Small intestine (tissue), 7 donors: ENCODE results near the gene PTCD1. TPM values are rescaled to one million over a fixed set of nuclear protein-coding genes. Genes with fewer than 3 reads are reported as not detected.

Experiments
- DNase-seq, 2 donors: peaks; one replicate each; pipeline versions ENCODE4 v3.0.0 to v3.0.0-alpha.2; 2013
- FAIRE-seq: peaks from 2 replicates; lab custom pipeline; 2012; peaks lifted over from hg19 to GRCh38; lab: Jason Lieb, UNC
- H3K27ac ChIP-seq, 3 donors: one replicate each; pipeline ENCODE4 v1.5.1; 2013; ENCODE audit warnings: low read length in 2 of 3, mild to moderate bottlenecking in 2 of 3, control low read depth in 1 of 3, inconsistent platforms in 1 of 3, low read depth in 1 of 3, moderate library complexity in 1 of 3
- H3K27me3 ChIP-seq, 3 donors: one replicate each; pipeline ENCODE4 v1.6.1; 2013; ENCODE audit warnings: low read length in 3 of 3, inconsistent platforms in 1 of 3; ENCODE audit not compliant: control insufficient read depth in 3 of 3, insufficient read depth in 3 of 3
- H3K36me3 ChIP-seq, 3 donors: one replicate each; pipeline ENCODE4 v1.6.1; 2013; ENCODE audit warnings: low read length in 3 of 3, inconsistent platforms in 1 of 3, low read depth in 1 of 3, mild to moderate bottlenecking in 1 of 3, moderate library complexity in 1 of 3; ENCODE audit not compliant: control insufficient read depth in 3 of 3, insufficient read depth in 2 of 3
- H3K4me1 ChIP-seq, 3 donors: one replicate each; pipeline ENCODE4 v1.6.1; 2013; ENCODE audit warnings: low read length in 2 of 3, inconsistent platforms in 1 of 3, low read depth in 1 of 3, mild to moderate bottlenecking in 1 of 3, moderate library complexity in 1 of 3; ENCODE audit not compliant: control insufficient read depth in 3 of 3, insufficient read depth in 2 of 3
- H3K4me3 ChIP-seq, 3 donors: one replicate each; pipeline ENCODE4 v1.5.1; 2013; ENCODE audit warnings: low read length in 3 of 3, control low read depth in 1 of 3, inconsistent platforms in 1 of 3, low read depth in 1 of 3, mild to moderate bottlenecking in 1 of 3, moderate library complexity in 1 of 3
- H3K9me3 ChIP-seq, 2 donors: one replicate each; pipeline ENCODE4 v1.6.1; 2013; ENCODE audit warnings: low read depth in 1 of 2, low read length in 1 of 2; ENCODE audit not compliant: control insufficient read depth in 2 of 2, insufficient read depth in 1 of 2
- WGBS, 3 donors: extraction: QIAGEN DNeasy Blood & Tissue Kit; methylation state at CpG; one replicate each; pipeline ENCODE4 v1.1.7; 2013; 5-methylcytosine and 5-hydroxymethylcytosine counted together
- polyA plus RNA-seq, 4 donors: library from polyadenylated mRNA; stranded (reverse) in 3 of 4; unstranded in 1 of 4; fragments of 200-250 nt in 3 of 4; fragments of 120-200 nt in 1 of 4; gene quantifications; one replicate each; pipeline versions ENCODE4 v1.2.1 to v1.2.3, GENCODE V29; 2013
- donor health status: healthy with polysubstance abuse.
- donor health status: control.
- donor health status: control.
- donor health status: Bipolar disorder and iron deficiency.
- donor health status: healthy.

The PTCD1 gene
- polyA plus RNA-seq, 4 donors, result 2.7 to 4.8 (median 3.9) TPM

GRCh38 chr7:99456288-99456687 is 17.7 kb upstream of the PTCD1 start:
- FAIRE-seq (no peak), DNase-seq (no peak)
- Histone ChIP-seq H3K27ac (no peak overlapping the region), H3K36me3 (peaks cover 17 to 94% (median 26%) of the 10 kb centered on the region in 3 donors), H3K9me3 (no peaks in the 10 kb centered on the region), H3K4me3 (no peak overlapping the region), H3K4me1 (no peaks in the 10 kb centered on the region), H3K27me3 (no peaks in the 10 kb centered on the region)
- 71 to 84% (median 74%) methylated on average over 13 of the region's 13 CpGs for WGBS, 3 donors

GRCh38 chr7:99455874-99456273 is 17.3 kb upstream of the PTCD1 start:
- Histone ChIP-seq H3K36me3 (peaks cover 17 to 94% (median 26%) of the 10 kb centered on the region in 3 donors), H3K4me3 (no peak overlapping the region), H3K4me1 (no peaks in the 10 kb centered on the region), H3K27me3 (no peaks in the 10 kb centered on the region), H3K27ac (no peak overlapping the region), H3K9me3 (no peaks in the 10 kb centered on the region)
- FAIRE-seq, result no peak
- DNase-seq, result no peak
- WGBS, 3 donors, result 68 to 84% (median 78%) methylated on average over 9 of the region's 9 CpGs

- FAIRE-seq (no peak), DNase-seq (no peak)
- Histone ChIP-seq H3K9me3 (no peaks in the 10 kb centered on the region), H3K4me1 (no peaks in the 10 kb centered on the region), H3K27ac (no peak overlapping the region), H3K4me3 (no peak overlapping the region), H3K36me3 (peaks cover 22 to 99% (median 32%) of the 10 kb centered on the region in 3 donors), H3K27me3 (no peaks in the 10 kb centered on the region)
- WGBS, 3 donors, result 88 to 92% (median 92%) methylated on average over 11 of the region's 11 CpGs
Observed at GRCh38 chr7:99453105-99453504, 14.5 kb upstream of the PTCD1 start.

- Histone ChIP-seq H3K27ac (no peak overlapping the region), H3K9me3 (no peaks in the 10 kb centered on the region), H3K27me3 (no peaks in the 10 kb centered on the region), H3K4me3 (no peak overlapping the region), H3K36me3 (peaks cover 21 to 99% (median 32%) of the 10 kb centered on the region in 3 donors), H3K4me1 (no peaks in the 10 kb centered on the region)
- WGBS, 3 donors, result 92 to 95% (median 92%) methylated on average over 13 of the region's 13 CpGs
- FAIRE-seq (no peak), DNase-seq (no peak)
Observed at GRCh38 chr7:99452541-99452940, 13.9 kb upstream of the PTCD1 start.

GRCh38 chr7:99451936-99452335 is 13.3 kb upstream of the PTCD1 start:
- WGBS, 3 donors, result 92 to 96% (median 92%) methylated on average over 8 of the region's 8 CpGs
- H3K36me3 ChIP-seq, result peaks cover 18 to 99% (median 30%) of the 10 kb centered on the region in 3 donors
- H3K4me1 ChIP-seq, result no peaks in the 10 kb centered on the region
- no peaks in the 10 kb centered on the region for H3K27me3 ChIP-seq
- no peak for FAIRE-seq
- no peaks in the 10 kb centered on the region for H3K9me3 ChIP-seq
- no peak overlapping the region for H3K4me3 ChIP-seq
- H3K27ac ChIP-seq, result no peak overlapping the region
- no peak for DNase-seq

- FAIRE-seq (no peak), DNase-seq (no peak)
- H3K9me3 ChIP-seq, result no peaks in the 10 kb centered on the region
- peaks cover 16 to 95% (median 26%) of the 10 kb centered on the region in 3 donors for H3K36me3 ChIP-seq
- no peaks in the 10 kb centered on the region for H3K4me1 ChIP-seq
- no peaks in the 10 kb centered on the region for H3K27me3 ChIP-seq
- H3K4me3 ChIP-seq, result no peak overlapping the region
- 94 to 96% (median 96%) methylated on average over 5 of the region's 5 CpGs for WGBS, 3 donors
- H3K27ac ChIP-seq, result no peak overlapping the region
Observed at GRCh38 chr7:99449326-99449725, 10.7 kb upstream of the PTCD1 start.

GRCh38 chr7:99448855-99449254 is 10.3 kb upstream of the PTCD1 start:
- H3K4me1 ChIP-seq, result no peaks in the 10 kb centered on the region
- no peak for FAIRE-seq
- H3K27me3 ChIP-seq, result no peaks in the 10 kb centered on the region
- no peak overlapping the region for H3K4me3 ChIP-seq
- no peak overlapping the region for H3K27ac ChIP-seq
- 91 to 95% (median 93%) methylated on average over 10 of the region's 10 CpGs for WGBS, 3 donors
- DNase-seq, result no peak
- peaks cover 16 to 94% (median 24%) of the 10 kb centered on the region in 3 donors for H3K36me3 ChIP-seq
- no peaks in the 10 kb centered on the region for H3K9me3 ChIP-seq

GRCh38 chr7:99447943-99448342 is 9.3 kb upstream of the PTCD1 start:
- Histone ChIP-seq H3K27me3 (no peaks in the 10 kb centered on the region), H3K9me3 (no peaks in the 10 kb centered on the region), H3K36me3 (peaks cover 14 to 91% (median 22%) of the 10 kb centered on the region in 3 donors), H3K4me3 (no peak overlapping the region), H3K4me1 (no peaks in the 10 kb centered on the region), H3K27ac (no peak overlapping the region)
- FAIRE-seq (no peak), DNase-seq (peak in 1 of 2 donors; percentile 25)
- WGBS, 3 donors, result 88 to 89% (median 88%) methylated on average over 10 of the region's 10 CpGs

GRCh38 chr7:99446096-99446495 is 7.5 kb upstream of the PTCD1 start:
- 82 to 88% (median 87%) methylated on average over 4 of the region's 4 CpGs for WGBS, 3 donors
- peaks cover 12 to 79% (median 22%) of the 10 kb centered on the region in 3 donors for H3K36me3 ChIP-seq

More at GRCh38 chr7:99446096-99446495, 7.5 kb upstream of the PTCD1 start:
- H3K27ac ChIP-seq, result no peak overlapping the region
- FAIRE-seq, result no peak
- no peaks in the 10 kb centered on the region for H3K4me1 ChIP-seq
- no peaks in the 10 kb centered on the region for H3K27me3 ChIP-seq
- DNase-seq, result no peak
- no peaks in the 10 kb centered on the region for H3K9me3 ChIP-seq
- H3K4me3 ChIP-seq, result no peak overlapping the region
